ENCODE measurements around the gene ASB10. TPM values are rescaled to one million over a fixed set of nuclear protein-coding genes. Genes with fewer than 3 reads are reported as not detected.

ASB10 gene
- total RNA-seq, 1 experiment from 2014 or later: not detected

DNA sequence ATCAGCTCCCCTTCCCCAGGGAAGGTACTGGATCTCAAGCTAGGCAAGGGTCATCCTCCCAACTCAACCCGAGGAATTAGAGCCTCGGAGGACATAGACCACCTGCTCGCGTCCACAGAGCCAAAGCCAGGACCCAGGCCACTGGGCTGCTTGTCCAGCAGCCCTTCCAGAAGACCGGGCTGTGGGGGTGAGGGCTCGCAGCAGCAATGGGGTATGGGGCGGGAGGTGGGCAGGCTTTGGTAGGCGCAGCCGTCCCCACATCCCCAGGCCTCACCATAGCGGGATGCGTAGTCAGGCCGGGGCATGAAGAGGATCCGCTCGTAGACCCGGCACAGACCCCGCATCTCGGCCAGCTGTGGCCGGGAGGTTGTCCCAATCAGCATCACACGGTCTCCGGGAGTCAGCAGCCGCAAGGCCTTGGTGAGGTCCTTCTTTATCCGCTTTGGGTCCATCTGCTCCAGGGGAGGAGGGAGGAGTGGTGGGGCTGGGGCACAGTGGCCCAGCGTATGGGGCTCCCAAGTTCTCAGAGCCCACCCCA is 5.0 kb upstream of the ASB10 start:
- POLR2A ChIA-PET: no interaction called here
- H3K27ac ChIP-seq (ENCODE audit: low read length): no peak overlapping the region
- H3K27me3 ChIP-seq (ENCODE audit: control insufficient read depth, insufficient read depth, low read length): peaks cover 5% of the 10 kb centered on the region
- intact Hi-C loops (cut with micrococcal nuclease; ENCODE audit: unreplicated experiment) (no loop called here), in situ Hi-C loops (cut with HindIII; ENCODE audit: low pct_unique_long_range_greater_than_20kb, low sequenced_read_pairs) (no loop called here)
- CTCF ChIA-PET: no interaction called here
- TF ChIP-seq TCF7L2 (IDR thresholded peaks at IDR 0.05; ENCODE audit: low read depth, low read length): no peak
- no peak for TF ChIP-seq SIN3A (IDR thresholded peaks at IDR 0.05; ENCODE audit: borderline replicate concordance, insufficient read depth, low read depth, low read length)
- no peak for TF ChIP-seq POLR2AphosphoS5 (IDR thresholded peaks at IDR 0.05; ENCODE audit: low read depth, low read length)
- TF ChIP-seq, protein P1, sequence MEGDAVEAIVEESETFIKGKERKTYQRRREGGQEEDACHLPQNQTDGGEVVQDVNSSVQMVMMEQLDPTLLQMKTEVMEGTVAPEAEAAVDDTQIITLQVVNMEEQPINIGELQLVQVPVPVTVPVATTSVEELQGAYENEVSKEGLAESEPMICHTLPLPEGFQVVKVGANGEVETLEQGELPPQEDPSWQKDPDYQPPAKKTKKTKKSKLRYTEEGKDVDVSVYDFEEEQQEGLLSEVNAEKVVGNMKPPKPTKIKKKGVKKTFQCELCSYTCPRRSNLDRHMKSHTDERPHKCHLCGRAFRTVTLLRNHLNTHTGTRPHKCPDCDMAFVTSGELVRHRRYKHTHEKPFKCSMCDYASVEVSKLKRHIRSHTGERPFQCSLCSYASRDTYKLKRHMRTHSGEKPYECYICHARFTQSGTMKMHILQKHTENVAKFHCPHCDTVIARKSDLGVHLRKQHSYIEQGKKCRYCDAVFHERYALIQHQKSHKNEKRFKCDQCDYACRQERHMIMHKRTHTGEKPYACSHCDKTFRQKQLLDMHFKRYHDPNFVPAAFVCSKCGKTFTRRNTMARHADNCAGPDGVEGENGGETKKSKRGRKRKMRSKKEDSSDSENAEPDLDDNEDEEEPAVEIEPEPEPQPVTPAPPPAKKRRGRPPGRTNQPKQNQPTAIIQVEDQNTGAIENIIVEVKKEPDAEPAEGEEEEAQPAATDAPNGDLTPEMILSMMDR (IDR thresholded peaks at IDR 0.05): no peak
- TF ChIP-seq, protein P2, sequence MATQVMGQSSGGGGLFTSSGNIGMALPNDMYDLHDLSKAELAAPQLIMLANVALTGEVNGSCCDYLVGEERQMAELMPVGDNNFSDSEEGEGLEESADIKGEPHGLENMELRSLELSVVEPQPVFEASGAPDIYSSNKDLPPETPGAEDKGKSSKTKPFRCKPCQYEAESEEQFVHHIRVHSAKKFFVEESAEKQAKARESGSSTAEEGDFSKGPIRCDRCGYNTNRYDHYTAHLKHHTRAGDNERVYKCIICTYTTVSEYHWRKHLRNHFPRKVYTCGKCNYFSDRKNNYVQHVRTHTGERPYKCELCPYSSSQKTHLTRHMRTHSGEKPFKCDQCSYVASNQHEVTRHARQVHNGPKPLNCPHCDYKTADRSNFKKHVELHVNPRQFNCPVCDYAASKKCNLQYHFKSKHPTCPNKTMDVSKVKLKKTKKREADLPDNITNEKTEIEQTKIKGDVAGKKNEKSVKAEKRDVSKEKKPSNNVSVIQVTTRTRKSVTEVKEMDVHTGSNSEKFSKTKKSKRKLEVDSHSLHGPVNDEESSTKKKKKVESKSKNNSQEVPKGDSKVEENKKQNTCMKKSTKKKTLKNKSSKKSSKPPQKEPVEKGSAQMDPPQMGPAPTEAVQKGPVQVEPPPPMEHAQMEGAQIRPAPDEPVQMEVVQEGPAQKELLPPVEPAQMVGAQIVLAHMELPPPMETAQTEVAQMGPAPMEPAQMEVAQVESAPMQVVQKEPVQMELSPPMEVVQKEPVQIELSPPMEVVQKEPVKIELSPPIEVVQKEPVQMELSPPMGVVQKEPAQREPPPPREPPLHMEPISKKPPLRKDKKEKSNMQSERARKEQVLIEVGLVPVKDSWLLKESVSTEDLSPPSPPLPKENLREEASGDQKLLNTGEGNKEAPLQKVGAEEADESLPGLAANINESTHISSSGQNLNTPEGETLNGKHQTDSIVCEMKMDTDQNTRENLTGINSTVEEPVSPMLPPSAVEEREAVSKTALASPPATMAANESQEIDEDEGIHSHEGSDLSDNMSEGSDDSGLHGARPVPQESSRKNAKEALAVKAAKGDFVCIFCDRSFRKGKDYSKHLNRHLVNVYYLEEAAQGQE (IDR thresholded peaks at IDR 0.05; ENCODE audit: insufficient read depth in 1 of 2, low read depth in 2 of 2, low read length in 1 of 2): no peak
- H3K9me3 ChIP-seq (ENCODE audit: control insufficient read depth, insufficient read depth, low read depth, low read length): no peaks in the 10 kb centered on the region
- no peaks in the 10 kb centered on the region for H3K4me1 ChIP-seq (ENCODE audit: control insufficient read depth, insufficient read depth, low read length)
- no peak for DNase-seq (ENCODE audit: low read depth, low spot score)
- no TSS peak for BruUV-seq (replicated peaks)
- H3K4me3 ChIP-seq (ENCODE audit: low read depth in 2 of 2, low read length in 2 of 2): no peak overlapping the region
- ATAC-seq: no peak
- no peaks in the 10 kb centered on the region for H3K36me3 ChIP-seq (ENCODE audit: control insufficient read depth, insufficient read depth, low read length)

DNA sequence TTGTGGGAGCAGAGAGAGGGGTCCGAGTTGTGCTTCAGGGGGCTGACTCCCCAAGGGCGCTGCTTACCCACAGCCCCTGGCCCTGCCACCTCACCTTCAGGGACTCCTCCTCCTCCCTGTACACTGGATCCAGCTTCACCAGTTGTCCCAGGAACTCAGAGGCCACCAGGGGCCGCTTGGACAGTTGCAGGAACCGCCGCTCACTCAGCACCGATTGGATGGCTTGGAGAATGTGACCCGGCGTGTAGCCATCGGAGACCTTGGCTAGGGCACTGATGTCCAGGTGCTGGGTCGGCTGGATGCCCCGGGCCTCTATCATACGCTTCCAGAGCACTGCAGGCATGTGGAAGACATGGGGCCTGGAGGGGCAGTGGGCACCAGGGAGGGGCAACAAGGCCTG is 4.5 kb upstream of the ASB10 start:
- ChIA-PET CTCF (no interaction called here), POLR2A (no interaction called here)
- Histone ChIP-seq H3K4me3 (ENCODE audit: low read depth in 2 of 2, low read length in 2 of 2) (no peak overlapping the region), H3K27ac (ENCODE audit: low read length) (no peak overlapping the region), H3K4me1 (ENCODE audit: control insufficient read depth, insufficient read depth, low read length) (no peaks in the 10 kb centered on the region), H3K9me3 (ENCODE audit: control insufficient read depth, insufficient read depth, low read depth, low read length) (no peaks in the 10 kb centered on the region), H3K27me3 (ENCODE audit: control insufficient read depth, insufficient read depth, low read length) (peaks cover 5% of the 10 kb centered on the region), H3K36me3 (ENCODE audit: control insufficient read depth, insufficient read depth, low read length) (no peaks in the 10 kb centered on the region)
- in situ Hi-C loops (cut with HindIII; ENCODE audit: low pct_unique_long_range_greater_than_20kb, low sequenced_read_pairs): no loop called here
- no TSS peak for BruUV-seq (replicated peaks)
- ATAC-seq: no peak
- DNase-seq (ENCODE audit: low read depth, low spot score): no peak
- TF ChIP-seq, protein P1 (IDR thresholded peaks at IDR 0.05): no peak
- no peak for TF ChIP-seq POLR2AphosphoS5 (IDR thresholded peaks at IDR 0.05; ENCODE audit: low read depth, low read length)
- TF ChIP-seq TCF7L2 (IDR thresholded peaks at IDR 0.05; ENCODE audit: low read depth, low read length): no peak
- TF ChIP-seq SIN3A (IDR thresholded peaks at IDR 0.05; ENCODE audit: borderline replicate concordance, insufficient read depth, low read depth, low read length): no peak
- TF ChIP-seq, protein P2 (IDR thresholded peaks at IDR 0.05; ENCODE audit: insufficient read depth in 1 of 2, low read depth in 2 of 2, low read length in 1 of 2): no peak
- intact Hi-C loops (cut with micrococcal nuclease; ENCODE audit: unreplicated experiment): no loop called here

Data from Panc1 (cell line).